GM12874 (cell line): ENCODE measurements around the gene CSTPP1.

Experiments
- TF ChIP-seq, protein P1 (sequence below): IDR thresholded peaks from 2 replicates; pipeline ENCODE4 v1.5.1; 2011; ENCODE audit warnings: low read depth, mild to moderate bottlenecking, control low read depth, low read length, moderate library complexity; ENCODE audit not compliant: insufficient read depth

Gene CSTPP1

DNA sequence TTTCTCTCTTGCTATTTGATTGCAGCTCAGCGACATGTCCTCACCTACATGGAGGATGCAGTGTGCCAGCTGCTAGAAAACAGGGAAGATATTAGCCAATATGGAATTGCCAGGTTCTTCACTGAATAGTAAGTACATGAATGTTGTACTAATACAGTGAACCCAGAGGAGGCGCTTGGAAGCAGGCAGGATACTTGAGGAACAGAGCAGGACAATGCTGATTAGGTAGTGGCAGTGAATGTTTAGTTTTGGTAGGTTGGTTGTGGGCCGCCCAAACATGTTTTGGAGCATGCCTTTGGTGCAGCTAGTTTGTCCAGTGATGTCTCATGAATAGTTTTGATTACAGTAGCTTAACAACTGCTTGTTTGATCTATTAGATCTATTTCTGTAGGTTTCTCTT, 50.6 kb downstream of the CSTPP1 start:
- TF ChIP-seq, protein P1, sequence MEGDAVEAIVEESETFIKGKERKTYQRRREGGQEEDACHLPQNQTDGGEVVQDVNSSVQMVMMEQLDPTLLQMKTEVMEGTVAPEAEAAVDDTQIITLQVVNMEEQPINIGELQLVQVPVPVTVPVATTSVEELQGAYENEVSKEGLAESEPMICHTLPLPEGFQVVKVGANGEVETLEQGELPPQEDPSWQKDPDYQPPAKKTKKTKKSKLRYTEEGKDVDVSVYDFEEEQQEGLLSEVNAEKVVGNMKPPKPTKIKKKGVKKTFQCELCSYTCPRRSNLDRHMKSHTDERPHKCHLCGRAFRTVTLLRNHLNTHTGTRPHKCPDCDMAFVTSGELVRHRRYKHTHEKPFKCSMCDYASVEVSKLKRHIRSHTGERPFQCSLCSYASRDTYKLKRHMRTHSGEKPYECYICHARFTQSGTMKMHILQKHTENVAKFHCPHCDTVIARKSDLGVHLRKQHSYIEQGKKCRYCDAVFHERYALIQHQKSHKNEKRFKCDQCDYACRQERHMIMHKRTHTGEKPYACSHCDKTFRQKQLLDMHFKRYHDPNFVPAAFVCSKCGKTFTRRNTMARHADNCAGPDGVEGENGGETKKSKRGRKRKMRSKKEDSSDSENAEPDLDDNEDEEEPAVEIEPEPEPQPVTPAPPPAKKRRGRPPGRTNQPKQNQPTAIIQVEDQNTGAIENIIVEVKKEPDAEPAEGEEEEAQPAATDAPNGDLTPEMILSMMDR = no peak

DNA sequence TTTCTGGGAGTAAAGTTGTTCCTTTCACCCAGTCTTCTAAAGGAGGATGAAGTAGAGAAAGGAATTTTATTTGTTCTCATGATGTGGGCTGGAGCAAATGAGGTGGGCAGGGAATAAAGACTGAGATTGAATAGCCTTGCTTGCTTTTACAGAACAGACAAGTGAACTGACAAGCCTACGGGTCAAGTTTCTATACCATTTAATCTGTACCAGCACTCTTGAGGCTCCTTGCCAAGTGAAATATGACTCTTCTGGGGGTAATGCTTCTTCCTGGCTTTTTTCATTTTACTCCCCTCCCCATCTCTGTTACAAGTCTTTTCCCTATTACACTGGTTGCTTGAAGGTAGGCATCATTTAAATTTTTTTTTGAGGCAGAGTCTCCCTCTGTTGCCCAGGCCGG, 54.8 kb downstream of the CSTPP1 start:
- TF ChIP-seq, protein P1 = no peak

DNA sequence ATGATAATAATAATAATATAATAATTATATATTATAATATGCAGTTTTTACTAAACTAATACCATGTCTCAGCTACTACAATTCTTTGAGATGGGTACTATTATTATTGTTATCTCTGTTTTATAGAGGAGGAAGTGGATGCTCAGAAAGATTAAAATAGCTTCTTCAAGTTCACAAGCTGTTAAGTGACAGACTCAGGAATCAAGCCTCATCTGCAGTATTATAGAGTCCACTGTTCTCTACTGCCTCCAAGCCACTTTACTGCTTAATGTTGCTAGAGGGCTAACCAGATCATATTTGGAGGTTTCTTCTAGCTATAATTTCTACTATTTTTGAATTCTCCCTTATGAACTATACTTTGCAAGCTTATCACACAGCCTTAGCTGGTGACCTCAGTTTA, 62.7 kb downstream of the CSTPP1 start:
- TF ChIP-seq, protein P1 = no peak

DNA sequence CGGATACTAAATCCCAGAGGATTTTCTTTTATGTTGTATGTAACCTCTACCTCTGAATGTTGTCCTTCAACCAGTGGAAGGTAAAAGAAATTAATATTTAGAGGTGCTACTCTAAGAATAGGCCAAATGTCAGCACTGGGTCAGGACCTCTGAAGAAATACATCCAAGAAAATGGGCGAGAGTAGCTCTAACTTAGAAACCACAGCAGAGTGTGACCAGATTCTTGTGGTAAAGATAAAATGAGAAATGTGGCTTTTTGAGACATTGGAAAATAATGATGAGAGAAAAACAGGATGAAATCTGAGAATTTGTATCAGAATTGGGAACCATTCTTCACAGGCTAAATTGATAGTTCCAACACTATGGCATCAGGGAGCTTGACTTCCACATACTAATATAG, 63.5 kb downstream of the CSTPP1 start:
- TF ChIP-seq, protein P1 = no peak

DNA sequence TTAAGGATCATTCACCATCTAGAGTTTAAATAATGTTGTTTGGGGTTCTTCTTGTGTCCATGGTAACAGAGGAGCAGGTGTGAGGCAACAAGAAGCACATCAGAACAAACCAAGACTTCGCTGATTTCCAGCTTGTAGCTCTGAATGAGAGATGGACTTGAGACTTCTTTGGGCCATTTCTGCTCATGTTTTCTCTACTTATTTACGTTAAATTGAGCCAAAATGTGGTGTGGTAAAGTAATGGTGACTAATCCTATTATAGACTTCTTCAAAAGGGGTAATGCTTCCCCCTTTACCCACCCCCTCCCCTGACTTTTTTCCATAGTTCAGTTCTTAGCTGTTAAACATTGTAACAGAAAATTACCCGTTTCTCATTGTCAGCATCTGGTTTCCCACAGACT, 65.2 kb downstream of the CSTPP1 start:
- TF ChIP-seq, protein P1 = no peak

DNA sequence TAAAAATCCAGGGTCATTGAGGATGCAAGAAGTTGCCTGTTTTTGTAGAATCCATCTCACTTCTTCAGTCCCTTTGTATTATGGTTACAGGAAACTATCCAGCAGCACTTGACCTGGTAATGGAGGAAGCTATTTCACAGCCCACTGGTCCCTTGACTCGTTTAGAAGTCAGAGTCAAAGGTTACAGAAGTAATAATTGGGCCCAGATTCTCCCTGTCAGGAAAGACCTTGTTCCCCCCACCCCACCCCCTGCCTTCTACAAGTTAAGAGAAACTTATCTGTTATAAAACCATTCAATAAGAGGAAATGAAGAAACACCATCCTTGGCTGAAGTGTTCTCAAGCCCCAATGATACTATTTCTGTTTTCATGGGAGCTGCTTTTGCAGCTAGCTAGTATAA, 65.8 kb downstream of the CSTPP1 start:
- TF ChIP-seq, protein P1 = no peak

DNA sequence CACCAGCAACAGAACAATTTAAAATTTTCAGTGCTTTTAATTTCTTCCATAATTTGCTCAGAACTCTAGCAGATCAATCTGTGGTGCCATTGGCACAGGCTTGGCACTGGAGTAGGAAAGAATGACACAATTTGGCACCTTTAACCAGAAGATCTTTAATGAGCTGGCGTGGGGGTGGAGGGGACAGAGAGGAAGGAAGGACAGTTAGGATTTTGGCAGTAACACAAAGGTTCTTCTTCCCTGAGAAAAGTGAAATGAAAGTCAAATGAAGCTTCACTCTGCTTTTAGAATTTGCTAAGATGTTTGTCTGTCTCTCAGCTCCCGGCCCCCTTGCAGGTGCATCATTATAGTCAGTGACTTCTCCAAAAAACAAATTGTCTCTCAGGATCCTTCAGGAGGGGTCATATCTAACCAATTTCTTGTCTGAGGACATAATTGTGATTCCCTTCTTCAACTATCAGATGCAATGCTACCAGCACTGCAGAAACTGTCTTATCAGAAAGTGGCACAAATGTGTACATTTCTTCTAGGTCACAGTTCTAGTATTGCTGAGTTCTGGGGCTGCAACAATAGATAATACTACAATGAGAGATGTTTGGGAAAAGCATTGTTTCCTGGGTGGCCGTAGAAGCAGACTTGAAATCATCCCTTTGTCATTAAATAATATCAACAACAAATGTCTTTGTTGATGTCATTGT, 66.8 kb downstream of the CSTPP1 start:
- TF ChIP-seq, protein P1 = no peak

DNA sequence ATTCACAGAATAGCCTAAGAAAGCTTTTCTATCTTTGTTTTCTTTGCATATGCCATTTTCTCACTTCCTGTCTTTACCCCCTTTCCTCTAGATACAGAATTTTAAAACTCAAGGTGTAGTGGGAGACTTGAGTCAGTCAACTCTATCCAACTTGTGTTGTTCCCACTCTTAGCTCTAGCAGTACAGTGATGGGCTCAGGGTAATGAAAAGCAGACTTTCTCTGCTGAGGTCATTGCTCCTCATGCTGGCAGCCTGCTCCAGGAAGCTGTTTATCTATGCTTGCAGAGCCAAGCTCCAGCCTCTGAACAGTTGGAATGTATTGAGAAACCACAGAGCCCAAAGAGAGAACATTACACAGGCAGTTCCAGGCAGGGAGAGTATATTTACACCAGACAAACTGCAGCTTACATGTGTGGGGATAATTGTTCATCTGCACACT, 68.1 kb downstream of the CSTPP1 start:
- TF ChIP-seq, protein P1 = no peak
